ENCODE data around the gene SLC36A3.

Gene SLC36A3

DNA sequence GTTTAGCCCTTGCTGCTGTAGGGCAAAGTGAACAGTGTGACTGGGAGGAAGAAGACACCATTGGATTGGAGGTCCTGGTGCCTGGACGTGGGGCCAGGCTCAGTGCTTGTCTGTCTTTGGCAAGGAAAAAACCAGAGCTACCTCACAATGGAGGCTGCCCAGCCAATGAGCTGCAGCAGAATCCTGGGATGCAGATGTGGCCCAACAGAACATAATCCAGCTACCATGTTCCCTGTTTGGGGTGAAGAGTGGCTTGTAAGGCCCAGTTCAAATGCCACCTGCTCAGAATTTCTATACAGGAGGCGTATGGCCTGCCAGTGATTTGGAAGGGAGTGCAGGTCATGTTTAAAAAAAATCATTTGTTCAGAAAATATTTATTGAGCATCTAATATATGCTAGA, at the start of gene SLC36A3:
Gene SLC36A3 (minus strand): TSS at position 101 of the 400 bp plus-strand sequence. CDS start 412 bp downstream, outside the sequence.
- no peaks in the 10 kb centered on the region for H3K9me3 ChIP-seq (ENCODE audit: severe bottlenecking)
- H3K4me3 ChIP-seq (ENCODE audit: low read depth, low read length): no peak within 1 kb of the TSS
- peaks cover 7% of the 10 kb centered on the region for H3K27me3 ChIP-seq (ENCODE audit: insufficient read depth, low read depth, severe bottlenecking)
- no peaks in the 10 kb centered on the region for H3K36me3 ChIP-seq
- TF ChIP-seq, protein P1, sequence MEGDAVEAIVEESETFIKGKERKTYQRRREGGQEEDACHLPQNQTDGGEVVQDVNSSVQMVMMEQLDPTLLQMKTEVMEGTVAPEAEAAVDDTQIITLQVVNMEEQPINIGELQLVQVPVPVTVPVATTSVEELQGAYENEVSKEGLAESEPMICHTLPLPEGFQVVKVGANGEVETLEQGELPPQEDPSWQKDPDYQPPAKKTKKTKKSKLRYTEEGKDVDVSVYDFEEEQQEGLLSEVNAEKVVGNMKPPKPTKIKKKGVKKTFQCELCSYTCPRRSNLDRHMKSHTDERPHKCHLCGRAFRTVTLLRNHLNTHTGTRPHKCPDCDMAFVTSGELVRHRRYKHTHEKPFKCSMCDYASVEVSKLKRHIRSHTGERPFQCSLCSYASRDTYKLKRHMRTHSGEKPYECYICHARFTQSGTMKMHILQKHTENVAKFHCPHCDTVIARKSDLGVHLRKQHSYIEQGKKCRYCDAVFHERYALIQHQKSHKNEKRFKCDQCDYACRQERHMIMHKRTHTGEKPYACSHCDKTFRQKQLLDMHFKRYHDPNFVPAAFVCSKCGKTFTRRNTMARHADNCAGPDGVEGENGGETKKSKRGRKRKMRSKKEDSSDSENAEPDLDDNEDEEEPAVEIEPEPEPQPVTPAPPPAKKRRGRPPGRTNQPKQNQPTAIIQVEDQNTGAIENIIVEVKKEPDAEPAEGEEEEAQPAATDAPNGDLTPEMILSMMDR (IDR thresholded peaks at IDR 0.05; ENCODE audit: low read depth, low read length): no peak
- DNase-seq: no peak
- no peak within 1 kb of the TSS for H3K27ac ChIP-seq

DNA sequence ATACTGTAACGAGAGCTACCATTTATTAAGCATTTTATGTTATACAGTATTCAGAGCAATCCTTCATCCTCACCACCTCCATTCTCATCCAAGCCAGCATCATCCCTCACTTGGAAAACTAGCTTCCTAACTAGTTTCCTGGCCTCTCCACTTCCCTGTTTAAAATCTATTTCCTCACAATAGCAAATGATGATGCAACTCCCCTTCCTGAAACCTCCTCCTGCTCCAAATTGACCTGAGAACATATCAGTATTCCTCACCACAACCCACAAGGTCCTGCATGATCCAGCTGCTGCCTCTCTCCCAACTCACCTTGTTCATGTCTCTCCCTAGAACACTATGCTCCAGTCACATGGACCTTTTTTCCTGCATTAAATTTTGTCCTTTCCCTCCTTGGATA, 48.1 kb upstream of the SLC36A3 start:
- Histone ChIP-seq H3K27ac (no peak overlapping the region), H3K9me3 (ENCODE audit: severe bottlenecking) (no peaks in the 10 kb centered on the region), H3K27me3 (ENCODE audit: insufficient read depth, low read depth, severe bottlenecking) (peaks cover 4% of the 10 kb centered on the region), H3K4me3 (ENCODE audit: low read depth, low read length) (no peak overlapping the region), H3K36me3 (no peaks in the 10 kb centered on the region)
- DNase-seq: no peak
- TF ChIP-seq, protein P1 (IDR thresholded peaks at IDR 0.05; ENCODE audit: low read depth, low read length): no peak

DNA sequence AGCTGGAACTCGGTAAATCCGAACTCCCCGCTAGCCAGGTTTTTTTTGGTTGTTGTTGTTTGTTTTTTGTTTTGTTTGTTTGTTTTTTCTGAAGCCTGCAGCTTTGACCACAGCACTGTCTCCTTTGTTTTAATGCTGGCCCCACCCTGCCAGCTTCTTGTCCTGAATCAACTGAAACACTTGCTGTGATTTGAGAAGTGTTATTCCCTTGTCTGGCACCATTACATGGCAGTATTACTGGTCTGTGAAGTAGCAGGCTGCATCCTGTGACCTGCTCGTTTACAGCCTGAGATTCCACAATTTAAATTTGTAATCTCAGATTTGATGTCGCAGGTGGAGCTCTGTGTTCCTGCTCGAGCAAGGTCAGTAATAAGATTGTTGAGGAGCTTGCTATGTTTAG, 45.2 kb upstream of the SLC36A3 start:
- Histone ChIP-seq H3K27me3 (ENCODE audit: insufficient read depth, low read depth, severe bottlenecking) (peaks cover 7% of the 10 kb centered on the region), H3K27ac (no peak overlapping the region), H3K4me3 (ENCODE audit: low read depth, low read length) (no peak overlapping the region), H3K9me3 (ENCODE audit: severe bottlenecking) (no peaks in the 10 kb centered on the region), H3K36me3 (no peaks in the 10 kb centered on the region)
- DNase-seq: no peak
- TF ChIP-seq, protein P1 (IDR thresholded peaks at IDR 0.05; ENCODE audit: low read depth, low read length): no peak

- Histone ChIP-seq H3K36me3 (no peaks in the 10 kb centered on the region), H3K27ac (no peak within 1 kb of the TSS), H3K27me3 (ENCODE audit: insufficient read depth, low read depth, severe bottlenecking) (peaks cover 7% of the 10 kb centered on the region), H3K9me3 (ENCODE audit: severe bottlenecking) (no peaks in the 10 kb centered on the region), H3K4me3 (ENCODE audit: low read depth, low read length) (no peak within 1 kb of the TSS)
- TF ChIP-seq, protein P1 (IDR thresholded peaks at IDR 0.05; ENCODE audit: low read depth, low read length): no peak
- no peak for DNase-seq
These were observed 43.8 kb upstream of the SLC36A3 start, which contains the start of gene SLC36A2 for GRCh38 chr5:151347369-151347768. TSS of gene SLC36A2 (minus strand) at chr5:151347559. CDS start at chr5:151347460, 99 bp downstream.

DNA sequence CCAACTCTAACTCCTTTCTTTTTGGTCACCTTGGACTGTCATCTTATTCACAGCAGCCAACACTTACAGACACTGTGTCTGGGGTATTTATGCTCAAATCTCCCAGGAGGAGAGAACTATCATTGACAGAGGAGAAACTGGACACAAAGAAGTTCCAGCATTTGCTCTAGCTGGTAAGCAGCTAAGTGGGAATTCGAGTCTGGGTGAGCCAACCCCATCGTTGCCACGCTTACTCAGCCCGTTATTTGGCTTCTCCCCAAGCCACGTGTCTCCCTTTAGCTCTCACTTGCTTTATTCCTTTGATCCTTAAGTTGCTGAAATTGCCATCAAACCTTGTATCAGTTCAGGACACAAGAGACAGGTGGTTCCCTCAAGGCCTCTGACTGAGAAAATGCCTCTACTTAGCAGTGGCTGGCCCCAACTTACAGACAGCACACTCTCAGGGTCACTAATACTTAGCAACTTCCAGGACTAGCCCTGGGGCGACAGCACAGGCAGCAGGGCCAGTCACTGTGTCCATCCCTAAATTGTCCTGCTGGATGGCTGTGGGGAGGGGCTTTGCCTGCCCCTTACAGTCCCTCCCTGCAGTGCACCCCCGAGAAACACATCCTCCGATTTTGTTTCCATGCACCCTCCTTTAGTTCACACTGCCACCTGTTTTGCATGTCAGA, 42.4 kb upstream of the SLC36A3 start:
- Histone ChIP-seq H3K27ac (no peak overlapping the region), H3K4me3 (ENCODE audit: low read depth, low read length) (no peak overlapping the region), H3K27me3 (ENCODE audit: insufficient read depth, low read depth, severe bottlenecking) (peaks cover 7% of the 10 kb centered on the region), H3K36me3 (no peaks in the 10 kb centered on the region), H3K9me3 (ENCODE audit: severe bottlenecking) (no peaks in the 10 kb centered on the region)
- TF ChIP-seq, protein P1 (IDR thresholded peaks at IDR 0.05; ENCODE audit: low read depth, low read length): no peak
- DNase-seq: no peak
